Activated CD8-positive, alpha-beta T cell treated with anti-CD3 and anti-CD28 coated beads for 36 hours (primary cell): Measurements from ENCODE around the gene RTN4RL1. TPM values are rescaled to one million over a fixed set of nuclear protein-coding genes. Genes with fewer than 3 reads are reported as not detected.

Experiments used
- ATAC-seq: fragments of 200-7000 bp; cut with Tn5 transposase; one replicate; pipeline ENCODE4 v1.10.0; 2021; ENCODE audit warnings: mild to moderate bottlenecking, moderate library complexity
- CTCF ChIA-PET: fragments of 350-600 bp; sonication (Branson Sonifier 250); formaldehyde crosslinking; loops from one replicate; lab custom pipeline; 2021; ENCODE audit warnings: antibody characterized with exemption; lab: Charles Lee
- POLR2A ChIA-PET: fragments of 350-600 bp; sonication (Branson Sonifier 250); formaldehyde crosslinking; loops from one replicate; lab custom pipeline; 2021; ENCODE audit warnings: antibody characterized with exemption; lab: Charles Lee
- DNase-seq: peaks from one replicate; pipeline ENCODE4 v3.0.0-alpha.2; 2020
- H3K27ac Mint-ChIP-seq: one replicate; pipeline ENCODE4 v1.8.0; 2021; ENCODE audit warnings: mild to moderate bottlenecking, mixed read lengths
- H3K27me3 Mint-ChIP-seq: one replicate; pipeline ENCODE4 v1.8.0; 2021; ENCODE audit warnings: mixed read lengths
- H3K36me3 Mint-ChIP-seq: one replicate; pipeline ENCODE4 v1.8.0; 2021; ENCODE audit warnings: low read depth, mixed read lengths
- H3K4me1 Mint-ChIP-seq: one replicate; pipeline ENCODE4 v1.8.0; 2021; ENCODE audit warnings: low read depth, mixed read lengths
- H3K4me3 Mint-ChIP-seq: one replicate; pipeline ENCODE4 v1.8.0; 2021; ENCODE audit warnings: mild to moderate bottlenecking, moderate library complexity, mixed read lengths
- H3K9me3 Mint-ChIP-seq: one replicate; pipeline ENCODE4 v1.8.0; 2021; ENCODE audit warnings: mixed read lengths
- intact Hi-C: fragments of 100-400 bp; cut with micrococcal nuclease; formaldehyde crosslinking; loops from one replicate; pipeline ENCODE4 v1.10.0; 2022
- total RNA-seq, 2 experiments: library from RNA; stranded (reverse); gene quantifications; one replicate each; pipeline ENCODE4 v1.2.3, GENCODE V29; 2021
- TF ChIP-seq, protein P1 (sequence below): fragments of 200-600 bp; IDR thresholded peaks from one replicate; pipeline ENCODE4 v1.8.0; 2022; ENCODE audit warnings: antibody characterized with exemption, mild to moderate bottlenecking

The RTN4RL1 gene
- total RNA-seq, 2 experiments from 2014 or later = 0.27 to 0.49 TPM

DNA sequence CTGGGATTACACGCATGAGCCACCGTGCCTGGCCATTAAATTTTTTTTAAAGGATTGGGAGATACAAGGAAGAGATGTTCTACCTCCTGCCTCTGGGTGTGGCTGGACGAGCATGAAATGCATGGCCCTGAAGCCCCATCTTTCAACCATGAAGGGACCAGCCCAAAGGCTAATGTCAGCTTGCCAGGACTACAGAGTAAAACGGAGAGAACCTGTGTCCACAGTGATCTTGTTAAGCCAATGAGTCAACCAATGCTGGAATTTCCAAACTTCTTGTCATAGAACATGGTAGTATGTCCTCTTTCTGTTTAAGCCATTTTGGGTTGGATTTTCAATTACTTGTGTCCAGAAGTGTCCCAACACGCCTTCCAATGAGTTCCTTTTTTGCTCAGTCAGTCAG lies 71.3 kb downstream of the RTN4RL1 start:
- intact Hi-C loops = no loop called here
- H3K27me3 Mint-ChIP-seq = no peaks in the 10 kb centered on the region

DNA sequence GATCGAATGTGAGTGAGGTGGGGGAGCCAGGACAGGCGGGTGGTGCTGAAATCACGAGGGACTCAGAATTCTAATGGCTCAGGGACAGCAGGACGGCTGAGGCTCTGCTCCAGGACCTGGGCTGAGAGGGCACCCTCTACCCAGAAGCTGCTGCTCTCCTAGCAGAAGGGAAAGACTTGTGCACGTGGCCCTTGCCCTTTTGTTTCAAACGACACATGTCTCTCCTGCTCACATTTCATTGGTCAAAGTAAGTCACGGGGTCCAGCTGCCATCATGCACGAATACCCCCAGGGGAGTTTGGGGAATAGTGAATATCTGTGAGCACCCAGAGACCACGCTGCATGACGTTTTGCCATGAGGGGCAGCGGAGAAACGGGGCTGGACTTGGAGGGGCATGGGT lies 73.2 kb downstream of the RTN4RL1 start:
- no peak for ATAC-seq
- POLR2A ChIA-PET = no interaction called here
- Mint-ChIP-seq H3K9me3 (no peaks in the 10 kb centered on the region), H3K27ac (no peak overlapping the region), H3K4me1 (no peaks in the 10 kb centered on the region), H3K27me3 (no peaks in the 10 kb centered on the region), H3K36me3 (no peaks in the 10 kb centered on the region), H3K4me3 (no peak overlapping the region)
- no peak for DNase-seq
- intact Hi-C loops = no loop called here
- CTCF ChIA-PET = no interaction called here
- TF ChIP-seq, protein P1, sequence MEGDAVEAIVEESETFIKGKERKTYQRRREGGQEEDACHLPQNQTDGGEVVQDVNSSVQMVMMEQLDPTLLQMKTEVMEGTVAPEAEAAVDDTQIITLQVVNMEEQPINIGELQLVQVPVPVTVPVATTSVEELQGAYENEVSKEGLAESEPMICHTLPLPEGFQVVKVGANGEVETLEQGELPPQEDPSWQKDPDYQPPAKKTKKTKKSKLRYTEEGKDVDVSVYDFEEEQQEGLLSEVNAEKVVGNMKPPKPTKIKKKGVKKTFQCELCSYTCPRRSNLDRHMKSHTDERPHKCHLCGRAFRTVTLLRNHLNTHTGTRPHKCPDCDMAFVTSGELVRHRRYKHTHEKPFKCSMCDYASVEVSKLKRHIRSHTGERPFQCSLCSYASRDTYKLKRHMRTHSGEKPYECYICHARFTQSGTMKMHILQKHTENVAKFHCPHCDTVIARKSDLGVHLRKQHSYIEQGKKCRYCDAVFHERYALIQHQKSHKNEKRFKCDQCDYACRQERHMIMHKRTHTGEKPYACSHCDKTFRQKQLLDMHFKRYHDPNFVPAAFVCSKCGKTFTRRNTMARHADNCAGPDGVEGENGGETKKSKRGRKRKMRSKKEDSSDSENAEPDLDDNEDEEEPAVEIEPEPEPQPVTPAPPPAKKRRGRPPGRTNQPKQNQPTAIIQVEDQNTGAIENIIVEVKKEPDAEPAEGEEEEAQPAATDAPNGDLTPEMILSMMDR = no peak

More for the DNA sequence above, 71.3 kb downstream of the RTN4RL1 start:
- ChIA-PET CTCF (no interaction called here), POLR2A (no interaction called here)
- H3K4me1 Mint-ChIP-seq = no peaks in the 10 kb centered on the region
- H3K27ac Mint-ChIP-seq = no peak overlapping the region
- ATAC-seq (no peak), DNase-seq (no peak)
- no peak overlapping the region for H3K4me3 Mint-ChIP-seq
- no peaks in the 10 kb centered on the region for H3K36me3 Mint-ChIP-seq
- TF ChIP-seq, protein P1 = no peak
- H3K9me3 Mint-ChIP-seq = no peaks in the 10 kb centered on the region

DNA sequence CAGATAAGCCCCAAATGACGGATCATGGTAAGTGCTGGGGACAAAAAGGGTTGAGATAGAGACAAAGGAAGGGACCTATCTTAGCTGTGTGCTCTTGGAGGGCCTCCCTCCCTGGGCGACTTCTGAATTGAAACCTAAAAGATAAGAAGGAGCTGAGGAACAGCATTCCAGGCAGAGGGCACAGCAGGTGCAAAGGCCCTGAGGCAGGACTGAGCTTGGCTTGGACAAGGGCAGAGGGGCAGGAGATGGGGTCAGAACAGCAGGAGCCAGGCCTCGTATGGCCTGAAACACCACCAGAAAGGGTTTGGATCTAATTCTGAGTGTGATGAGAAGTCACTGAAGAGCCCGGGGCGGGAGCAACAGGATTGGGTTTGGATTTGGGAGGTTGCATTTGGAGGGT lies 75.4 kb downstream of the RTN4RL1 start:
- ChIA-PET POLR2A (interaction anchor here (0.8 kb wide), 1 partner anchor 18 kb away, joined by 3 read pairs; no protein-coding TSS in a partner anchor), CTCF (no interaction called here)
- Mint-ChIP-seq H3K27me3 (no peaks in the 10 kb centered on the region), H3K4me1 (no peaks in the 10 kb centered on the region), H3K36me3 (no peaks in the 10 kb centered on the region), H3K27ac (no peak overlapping the region), H3K4me3 (no peak overlapping the region), H3K9me3 (no peaks in the 10 kb centered on the region)
- intact Hi-C loops = no loop called here
- ATAC-seq (no peak), DNase-seq (no peak)
- TF ChIP-seq, protein P1 = no peak

DNA sequence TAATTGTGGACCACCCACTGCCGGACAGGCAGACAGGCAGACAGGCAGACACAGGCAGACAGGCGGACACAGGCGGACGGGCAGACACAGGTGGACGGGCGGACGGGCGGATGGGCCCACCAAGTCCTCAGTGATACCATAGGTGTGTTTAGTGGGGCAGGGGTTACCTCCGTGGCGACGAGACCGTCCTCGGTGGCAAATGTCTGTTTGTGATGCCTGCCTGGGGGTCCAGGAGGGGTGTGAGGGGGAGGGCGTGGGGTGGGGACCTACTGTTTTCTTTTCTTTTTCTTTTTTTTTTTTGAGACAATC lies 76.7 kb downstream of the RTN4RL1 start:
- intact Hi-C loops = no loop called here
- no peaks in the 10 kb centered on the region for H3K4me1 Mint-ChIP-seq
- no peaks in the 10 kb centered on the region for H3K27me3 Mint-ChIP-seq
- ATAC-seq = no peak
- H3K27ac Mint-ChIP-seq = no peak overlapping the region
- TF ChIP-seq, protein P1 = no peak
- POLR2A ChIA-PET = interaction anchor here (0.6 kb wide), 1 partner anchor 1515 kb away, joined by 3 read pairs; no protein-coding TSS in a partner anchor
- no peaks in the 10 kb centered on the region for H3K36me3 Mint-ChIP-seq
- CTCF ChIA-PET = no interaction called here
- no peaks in the 10 kb centered on the region for H3K9me3 Mint-ChIP-seq
- no peak overlapping the region for H3K4me3 Mint-ChIP-seq
- no peak for DNase-seq

DNA sequence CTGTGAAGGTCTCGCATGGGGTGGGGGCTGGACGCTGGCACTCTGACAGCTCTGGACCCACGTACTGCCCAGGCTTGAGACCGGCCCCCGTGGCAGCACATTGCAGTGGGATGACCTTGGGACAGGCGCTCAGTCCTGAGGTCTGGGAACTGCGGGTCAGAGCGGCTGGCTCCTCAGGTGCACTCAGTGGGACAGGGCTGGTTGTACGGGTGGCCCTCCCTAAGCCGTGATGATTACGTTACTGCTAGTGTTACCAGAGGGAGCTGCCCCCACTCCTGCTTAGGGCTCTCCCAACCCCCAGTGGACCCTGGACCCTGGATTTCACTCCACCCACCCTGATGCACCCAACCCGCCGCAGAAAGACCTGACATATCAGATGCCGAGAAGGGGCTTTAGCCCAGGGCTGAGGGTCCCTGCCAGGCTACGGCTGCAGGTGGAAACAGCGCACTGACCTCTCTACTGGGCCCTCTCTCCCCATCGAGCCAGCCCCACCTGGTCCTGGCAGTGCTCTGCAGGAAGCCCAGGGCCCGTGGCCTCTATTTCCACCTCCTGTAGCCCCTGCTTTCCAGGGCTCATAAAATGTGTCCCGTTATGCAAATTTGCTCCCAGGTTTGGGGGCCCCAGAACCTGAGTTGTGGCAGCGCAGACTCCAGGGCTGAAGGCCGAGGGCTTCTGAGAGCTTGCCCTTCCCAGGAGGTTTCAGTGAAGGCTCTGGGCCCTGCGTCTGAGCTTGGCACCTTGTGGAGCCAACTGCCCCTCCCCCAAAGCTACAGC lies 77.2 kb downstream of the RTN4RL1 start:
- no peak overlapping the region for H3K4me3 Mint-ChIP-seq
- ATAC-seq = no peak
- no peak for DNase-seq
- H3K27ac Mint-ChIP-seq = no peak overlapping the region
- CTCF ChIA-PET = no interaction called here
- intact Hi-C loops = no loop called here
- POLR2A ChIA-PET = interaction anchor here (0.6 kb wide), 1 partner anchor 1514 kb away, joined by 3 read pairs; no protein-coding TSS in a partner anchor
- H3K27me3 Mint-ChIP-seq = no peaks in the 10 kb centered on the region
- TF ChIP-seq, protein P1 = no peak
- H3K36me3 Mint-ChIP-seq = no peaks in the 10 kb centered on the region
- no peaks in the 10 kb centered on the region for H3K9me3 Mint-ChIP-seq
- no peaks in the 10 kb centered on the region for H3K4me1 Mint-ChIP-seq
